Measurements from ENCODE around the gene SMKR1.

GRCh38 chr7:129465080-129465479 is 37.3 kb upstream of the SMKR1 start:
- TF ChIP-seq POLR2A (IDR thresholded peaks at IDR 0.05) (no peak), CTCF (IDR thresholded peaks at IDR 0.05) (no peak)

Data from testis (tissue), 2 donors.